Hepatocyte (in vitro differentiated cells): Measurements from ENCODE around the gene ZSCAN5B. TPM values are rescaled to one million over a fixed set of nuclear protein-coding genes. Genes with fewer than 3 reads are reported as not detected.

Experiments used
- DNase-seq: peaks from one replicate; pipeline ENCODE4 v3.0.0-alpha.2; 2016; ENCODE audit warnings: low spot score
- H2AFZ ChIP-seq: fragments of 200-600 bp; sonication (generic); 2 replicates; pipeline ENCODE4 v1.6.0; 2016; ENCODE audit warnings: antibody characterized with exemption, mild to moderate bottlenecking
- H3K27ac ChIP-seq: fragments of 200-600 bp; sonication (generic); 2 replicates; pipeline ENCODE4 v1.5.1; 2016; ENCODE audit warnings: mild to moderate bottlenecking
- H3K27me3 ChIP-seq: fragments of 200-600 bp; sonication (generic); 2 replicates; pipeline ENCODE4 v1.6.1; 2016
- H3K36me3 ChIP-seq: fragments of 200-600 bp; sonication (generic); replicated peaks from 2 replicates; pipeline ENCODE4 v1.5.1; 2016; ENCODE audit warnings: low read depth; ENCODE audit not compliant: insufficient read depth
- H3K4me1 ChIP-seq: fragments of 200-600 bp; sonication (generic); 2 replicates; pipeline ENCODE4 v1.5.1; 2016; ENCODE audit warnings: mild to moderate bottlenecking, moderate library complexity; ENCODE audit not compliant: insufficient read depth
- H3K4me2 ChIP-seq: fragments of 200-600 bp; sonication (generic); 2 replicates; pipeline ENCODE4 v1.6.0; 2016
- H3K4me3 ChIP-seq: fragments of 200-600 bp; sonication (generic); 2 replicates; pipeline ENCODE4 v1.5.1; 2016; ENCODE audit warnings: mild to moderate bottlenecking
- H3K79me2 ChIP-seq: fragments of 200-600 bp; sonication (generic); 2 replicates; pipeline ENCODE4 v1.6.0; 2017; ENCODE audit warnings: mild to moderate bottlenecking
- H3K9me2 ChIP-seq: fragments of 200-600 bp; sonication (generic); replicated peaks from 2 replicates; pipeline ENCODE4 v1.6.0; 2017; ENCODE audit warnings: mild to moderate bottlenecking; ENCODE audit not compliant: insufficient read depth
- H3K9me3 ChIP-seq: fragments of 200-600 bp; sonication (generic); 2 replicates; pipeline ENCODE4 v1.5.1; 2016; ENCODE audit warnings: low read depth, mild to moderate bottlenecking
- H4K20me1 ChIP-seq: fragments of 200-600 bp; sonication (generic); 2 replicates; pipeline ENCODE4 v1.6.0; 2016; ENCODE audit warnings: mild to moderate bottlenecking; ENCODE audit not compliant: insufficient read depth, poor library complexity, severe bottlenecking
- CTCF ChIP-seq: fragments of 200-600 bp; sonication (generic); IDR thresholded peaks from 2 replicates; pipeline ENCODE4 v1.5.1; 2016; ENCODE audit warnings: antibody characterized with exemption, mild to moderate bottlenecking; ENCODE audit not compliant: poor library complexity
- EZH2 ChIP-seq: fragments of 200-600 bp; sonication (generic); IDR thresholded peaks from 2 replicates; pipeline ENCODE4 v1.6.1; 2016; ENCODE audit warnings: antibody characterized with exemption, mild to moderate bottlenecking, borderline replicate concordance
- EZH2phosphoT487 ChIP-seq: fragments of 200-600 bp; sonication (generic); IDR thresholded peaks from one replicate; pipeline ENCODE4 v1.6.1; 2018; ENCODE audit warnings: antibody characterized with exemption, mild to moderate bottlenecking, low read depth, moderate library complexity; ENCODE audit not compliant: unreplicated experiment, severe bottlenecking
- WGBS: methylation state at CpG from one replicate; pipeline ENCODE4 v1.1.6; 2016; ENCODE audit warnings: low lambda C conversion rate; ENCODE audit errors: missing lambda C conversion rate; 5-methylcytosine and 5-hydroxymethylcytosine counted together
- polyA plus RNA-seq: library from polyadenylated mRNA; unstranded; fragments of >200 nt; fragmentation: Nextera tagmentation; extraction: Ambion mirVana; gene quantifications from 2 replicates; pipeline ENCODE4 v1.2.1, GENCODE V29; 2016
- total RNA-seq: library from RNA; depleted of rRNA; stranded (reverse); fragments of >200 nt; gene quantifications from 2 replicates; pipeline ENCODE4 v1.2.3, GENCODE V29; 2014

ZSCAN5B gene
- total and polyA plus RNA-seq, 2 experiments from 2014 or later, result not detected

GRCh38 chr19:56174086-56174485, 23.5 kb downstream of the ZSCAN5B start:
- H3K27me3 ChIP-seq, result peaks cover 8% of the 10 kb centered on the region
- no peak for DNase-seq
- no peaks in the 10 kb centered on the region for H3K36me3 ChIP-seq
- TF ChIP-seq EZH2, result no peak
- no peak for TF ChIP-seq EZH2phosphoT487
- no peak for TF ChIP-seq CTCF
- H3K79me2 ChIP-seq, result no peaks in the 10 kb centered on the region
- H3K4me3 ChIP-seq, result no peak overlapping the region
- H2AFZ ChIP-seq, result no peak overlapping the region
- H3K27ac ChIP-seq, result no peak overlapping the region
- H3K9me3 ChIP-seq, result no peaks in the 10 kb centered on the region
- H3K4me2 ChIP-seq, result no peak overlapping the region
- H3K9me2 ChIP-seq, result no peaks in the 10 kb centered on the region
- no peaks in the 10 kb centered on the region for H4K20me1 ChIP-seq
- WGBS, result 15% methylated on average over 9 of the region's 9 CpGs
- H3K4me1 ChIP-seq, result no peaks in the 10 kb centered on the region

DNA sequence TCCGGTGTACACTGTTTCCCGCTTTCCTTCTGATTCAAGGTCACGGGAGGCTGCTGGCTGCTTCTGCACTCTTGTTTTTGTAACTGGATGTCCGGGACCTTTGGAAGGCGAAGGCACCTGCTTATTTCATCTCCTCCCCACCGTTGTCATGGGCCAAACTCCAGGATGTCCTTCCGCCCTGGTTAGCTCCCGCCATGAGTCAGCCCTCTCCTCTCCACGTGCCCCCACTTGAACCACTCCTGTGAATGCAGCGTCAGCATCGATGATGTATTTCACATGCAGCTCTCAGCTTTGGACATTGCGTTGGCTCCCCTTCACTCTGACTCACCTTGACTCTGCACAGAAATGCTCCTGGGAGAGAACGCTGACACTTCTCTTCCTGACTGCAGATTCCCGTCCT, 27.3 kb downstream of the ZSCAN5B start:
- H2AFZ ChIP-seq, result no peak overlapping the region

DNA sequence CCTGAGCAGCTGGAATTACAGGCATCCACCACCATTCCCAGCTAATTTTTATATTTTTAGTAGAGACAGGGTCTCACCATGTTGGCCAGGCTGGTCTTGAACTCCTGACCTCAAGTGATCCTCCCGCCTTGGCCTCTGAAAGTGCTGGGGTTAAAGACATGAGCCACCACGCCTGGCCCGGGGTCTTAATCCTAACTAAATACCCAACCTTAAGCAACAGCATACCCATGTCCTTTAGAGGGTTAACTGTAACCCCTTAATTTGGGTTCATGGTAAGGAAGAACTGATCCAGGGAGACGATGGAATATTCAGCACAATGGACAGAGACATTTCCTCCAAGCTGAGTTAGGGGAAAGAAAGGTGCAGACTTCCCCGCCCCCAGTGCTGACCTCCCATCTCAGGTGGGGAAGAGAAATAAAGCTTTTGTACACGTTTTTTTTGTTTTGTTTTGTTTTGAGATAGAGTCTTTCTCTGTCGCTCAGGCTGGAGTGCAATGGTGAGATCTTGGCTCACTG, 30.5 kb downstream of the ZSCAN5B start:
- no peaks in the 10 kb centered on the region for H3K79me2 ChIP-seq
- no peaks in the 10 kb centered on the region for H3K27me3 ChIP-seq
- no peak overlapping the region for H3K27ac ChIP-seq
- DNase-seq, result peak; percentile 42
- H3K9me2 ChIP-seq, result no peaks in the 10 kb centered on the region
- WGBS, result 42% methylated on average over 7 of the region's 7 CpGs
- H4K20me1 ChIP-seq, result no peaks in the 10 kb centered on the region
- H2AFZ ChIP-seq, result no peak overlapping the region
- H3K36me3 ChIP-seq, result no peaks in the 10 kb centered on the region
- H3K4me2 ChIP-seq, result no peak overlapping the region
- TF ChIP-seq EZH2phosphoT487 (no peak), CTCF (no peak), EZH2 (no peak)
- H3K9me3 ChIP-seq, result no peaks in the 10 kb centered on the region
- no peaks in the 10 kb centered on the region for H3K4me1 ChIP-seq
- no peak overlapping the region for H3K4me3 ChIP-seq

More for the DNA sequence above, 27.3 kb downstream of the ZSCAN5B start:
- H3K27me3 ChIP-seq, result peaks cover 8% of the 10 kb centered on the region
- H3K36me3 ChIP-seq, result no peaks in the 10 kb centered on the region
- WGBS, result 78% methylated on average over 14 of the region's 14 CpGs
- no peaks in the 10 kb centered on the region for H3K4me1 ChIP-seq
- no peaks in the 10 kb centered on the region for H4K20me1 ChIP-seq
- peak; percentile 28 for DNase-seq
- no peaks in the 10 kb centered on the region for H3K79me2 ChIP-seq
- H3K4me3 ChIP-seq, result no peak overlapping the region
- H3K9me2 ChIP-seq, result no peaks in the 10 kb centered on the region
- H3K27ac ChIP-seq, result no peak overlapping the region
- no peak overlapping the region for H3K4me2 ChIP-seq
- TF ChIP-seq CTCF (no peak), EZH2 (no peak)
- H3K9me3 ChIP-seq, result no peaks in the 10 kb centered on the region

DNA sequence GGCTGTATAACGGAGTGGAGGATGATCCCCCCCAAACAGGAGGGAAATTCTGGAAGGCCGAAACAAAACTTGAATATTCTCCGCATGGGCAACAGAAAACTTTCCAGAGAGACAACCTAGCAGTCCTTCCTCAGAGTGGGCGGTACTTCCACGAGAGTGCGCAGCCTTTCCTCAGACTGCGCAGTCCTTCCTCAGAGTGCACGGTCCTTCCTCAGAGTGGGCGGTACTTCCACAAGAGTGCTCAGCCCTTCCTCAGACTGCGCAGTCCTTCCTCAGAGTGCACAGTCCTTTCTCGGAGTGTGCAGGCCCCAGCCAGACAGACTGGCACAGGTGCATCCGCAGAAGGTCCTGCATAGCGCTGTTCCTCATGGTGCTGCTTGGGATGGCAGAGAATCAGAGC, 34.5 kb downstream of the ZSCAN5B start:
- Histone ChIP-seq H3K4me1 (no peaks in the 10 kb centered on the region), H3K27me3 (no peaks in the 10 kb centered on the region), H3K79me2 (no peaks in the 10 kb centered on the region), H3K27ac (no peak overlapping the region), H2AFZ (no peak overlapping the region), H3K4me2 (no peak overlapping the region), H3K36me3 (no peaks in the 10 kb centered on the region), H4K20me1 (no peaks in the 10 kb centered on the region), H3K4me3 (no peak overlapping the region), H3K9me3 (no peaks in the 10 kb centered on the region), H3K9me2 (no peaks in the 10 kb centered on the region)
- WGBS, result 93% methylated on average over 13 of the region's 13 CpGs
- TF ChIP-seq CTCF, result no peak
- TF ChIP-seq EZH2, result no peak
- TF ChIP-seq EZH2phosphoT487, result no peak
- no peak for DNase-seq
